ENCODE results near the gene L3MBTL1.
"Not testable (repeated sequence)": the region's sequence is repeated elsewhere in the genome, so short reads cannot be mapped to it uniquely, and the experiment has no call there.

L3MBTL1 gene

DNA sequence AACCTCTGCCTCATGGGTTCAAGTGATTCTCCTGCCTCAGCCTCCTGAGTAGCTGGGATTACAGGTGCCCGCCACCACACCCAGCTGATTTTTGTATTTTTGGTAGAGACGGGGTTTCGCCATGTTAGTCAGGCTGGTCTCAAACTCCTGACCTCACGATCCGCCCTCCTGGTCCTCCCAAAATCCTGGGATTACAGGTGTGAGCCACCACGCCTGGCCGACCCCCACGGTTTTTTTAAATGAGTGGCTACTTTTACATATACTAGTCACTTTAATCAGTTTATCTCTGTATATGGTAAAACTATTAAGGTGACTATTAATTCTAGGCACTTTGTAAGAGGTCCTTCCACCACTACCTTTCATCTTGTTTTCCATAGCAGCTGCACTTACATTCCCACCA lies 5.5 kb upstream of the L3MBTL1 start:
- DNase-seq = not testable (repeated sequence)

- no peak for DNase-seq
These were observed 1.3 kb upstream of the L3MBTL1 start for GRCh38 chr20:43506238-43506637.

- DNase-seq = no peak
These were observed 609 bp downstream of the L3MBTL1 start for GRCh38 chr20:43508106-43508505.

DNA sequence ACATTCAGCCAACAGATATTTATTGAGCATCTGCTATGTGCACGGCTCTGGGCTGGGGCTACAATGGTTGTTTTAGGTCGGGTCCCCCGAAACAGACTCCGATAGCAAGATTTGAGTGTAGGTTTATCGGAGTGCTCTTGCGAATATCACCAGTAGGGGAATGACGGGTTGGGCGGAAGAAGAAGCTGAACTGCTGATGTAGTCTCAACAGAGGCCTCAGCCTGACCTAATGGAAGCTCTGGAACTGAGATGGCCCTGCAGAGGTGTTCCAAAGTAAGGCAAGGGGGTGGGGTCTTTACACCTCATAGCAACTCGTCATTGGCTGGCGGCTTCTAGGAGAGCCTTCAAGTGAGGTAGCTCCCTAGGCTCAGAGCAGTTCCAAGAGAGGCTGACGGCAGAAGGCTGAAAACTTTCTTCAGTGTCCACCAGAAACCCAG lies 1.1 kb downstream of the L3MBTL1 start:
- no peak for DNase-seq

DNA sequence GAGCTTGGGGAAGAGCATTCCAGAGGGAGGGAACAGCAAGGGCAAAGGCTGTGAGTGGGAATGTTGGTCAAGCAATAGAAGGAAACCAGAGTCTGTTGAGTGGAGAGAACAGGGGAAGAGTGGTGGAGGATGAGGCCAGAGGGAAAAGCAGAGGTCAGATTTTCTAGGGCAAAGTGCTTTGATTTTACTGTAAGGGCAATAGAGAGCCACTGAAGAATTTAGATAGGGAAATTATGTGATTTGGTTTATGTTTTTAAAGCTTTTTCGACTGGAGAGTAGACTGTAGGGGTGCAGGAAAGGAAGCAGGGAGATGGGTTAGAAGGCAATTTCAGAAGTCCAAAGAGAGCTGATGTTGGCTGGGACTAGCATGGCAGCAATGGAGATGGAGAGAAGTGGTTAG lies 4.4 kb downstream of the L3MBTL1 start:
- no peak for DNase-seq

DNA sequence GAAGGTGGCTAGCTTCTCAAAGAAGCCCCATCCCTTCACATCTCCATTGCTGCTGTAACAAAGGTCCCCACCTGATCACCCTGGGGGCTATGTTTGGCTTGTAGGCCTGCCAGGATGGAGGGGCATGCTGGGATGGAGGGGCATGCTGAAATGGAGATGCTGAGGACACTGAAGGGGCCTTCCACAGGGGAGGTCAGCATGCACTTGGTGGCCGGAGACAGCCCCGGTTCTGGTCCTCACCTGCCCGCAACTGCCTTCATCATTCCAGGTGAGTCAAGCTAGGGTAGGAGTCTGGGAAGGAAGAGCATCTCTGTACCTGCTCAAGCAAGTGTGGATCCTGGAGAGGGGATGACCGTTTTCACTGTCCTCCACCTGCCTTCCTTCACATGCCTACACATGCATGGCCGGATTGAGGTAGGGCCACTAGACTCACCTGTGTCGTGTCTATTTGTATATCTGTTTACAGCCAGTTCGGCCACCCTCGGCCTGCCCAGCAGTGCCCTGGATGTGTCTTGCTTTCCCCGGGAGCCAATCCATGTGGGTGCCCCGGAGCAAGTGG lies 6.0 kb downstream of the L3MBTL1 start:
- DNase-seq = no peak

- DNase-seq = peak; percentile 29 to 98 (median 94)
These were observed 6.6 kb downstream of the L3MBTL1 start for GRCh38 chr20:43513931-43514647.

DNA sequence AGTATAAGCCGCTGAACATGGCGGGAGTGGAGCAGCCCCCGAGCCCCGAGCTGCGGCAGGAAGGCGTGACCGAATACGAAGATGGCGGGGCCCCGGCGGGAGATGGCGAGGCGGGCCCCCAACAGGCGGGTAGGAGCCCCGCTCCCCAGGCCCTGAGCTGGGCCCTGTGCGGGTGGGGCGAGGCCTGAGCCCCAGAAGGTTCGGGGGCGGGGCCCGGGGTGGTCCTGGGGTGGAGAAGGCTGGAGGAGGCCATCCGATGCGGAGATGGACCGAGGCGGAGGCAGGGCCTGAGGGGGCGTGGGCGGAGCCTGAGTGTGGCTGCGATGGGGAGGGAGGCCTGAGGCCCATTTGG lies 7.1 kb downstream of the L3MBTL1 start:
- DNase-seq = peak in 10 of 58 donors; percentile 15 to 54 (median 43)

- peak in 10 of 58 donors; percentile 13 to 57 (median 24) for DNase-seq
These were observed 8.1 kb downstream of the L3MBTL1 start for GRCh38 chr20:43515628-43516027.

DNA sequence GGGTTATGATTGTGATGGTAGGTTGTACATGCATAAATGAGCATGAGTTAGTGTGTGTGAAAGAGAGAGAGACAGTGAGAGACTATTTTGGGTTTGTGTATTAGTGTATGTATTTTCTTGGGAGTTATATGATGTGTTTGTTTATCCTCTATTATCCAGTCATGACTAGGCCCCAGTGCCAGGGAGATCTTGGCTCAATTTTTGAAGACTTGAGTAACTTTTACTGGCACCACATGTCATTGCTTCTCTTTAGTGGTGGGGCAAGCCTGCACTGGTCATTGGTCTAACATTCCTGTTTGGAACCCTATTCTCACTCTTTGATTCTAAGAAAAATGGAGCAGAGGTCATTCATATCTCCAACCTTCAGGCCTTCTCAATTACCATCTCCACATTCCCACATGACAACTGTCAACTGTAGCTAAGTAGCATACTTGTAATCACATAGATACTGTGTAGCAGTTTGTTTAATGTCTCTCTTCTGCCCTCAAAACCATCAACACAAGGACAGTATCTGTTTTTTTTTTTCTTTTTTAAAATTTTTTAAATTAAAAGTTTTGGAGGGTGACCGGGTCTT lies 8.8 kb downstream of the L3MBTL1 start:
- DNase-seq = no peak

- no peak for DNase-seq
These were observed 12.7 kb downstream of the L3MBTL1 start for GRCh38 chr20:43520074-43520630.

DNA sequence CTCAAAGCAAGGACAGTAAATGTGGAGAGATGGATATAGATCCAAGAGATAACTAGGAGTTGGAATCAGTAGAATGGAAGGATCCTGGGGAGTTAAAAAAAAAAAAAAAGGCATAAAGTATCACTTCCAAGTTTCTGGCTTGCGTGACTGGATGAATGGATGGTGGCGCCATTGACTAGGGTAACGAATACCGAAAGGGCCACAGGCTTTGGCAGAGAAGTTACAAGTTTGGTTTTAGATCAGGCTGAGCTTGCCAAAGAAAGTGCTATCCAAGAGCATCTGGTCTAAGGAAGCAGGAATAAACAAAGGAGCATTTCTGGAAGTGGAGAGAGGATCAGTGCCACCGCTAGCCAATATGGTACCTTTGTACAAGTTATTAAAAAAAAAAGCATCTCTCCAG lies 17.5 kb downstream of the L3MBTL1 start:
- DNase-seq = peak in 7 of 58 donors; percentile 8 to 51 (median 11)

DNA sequence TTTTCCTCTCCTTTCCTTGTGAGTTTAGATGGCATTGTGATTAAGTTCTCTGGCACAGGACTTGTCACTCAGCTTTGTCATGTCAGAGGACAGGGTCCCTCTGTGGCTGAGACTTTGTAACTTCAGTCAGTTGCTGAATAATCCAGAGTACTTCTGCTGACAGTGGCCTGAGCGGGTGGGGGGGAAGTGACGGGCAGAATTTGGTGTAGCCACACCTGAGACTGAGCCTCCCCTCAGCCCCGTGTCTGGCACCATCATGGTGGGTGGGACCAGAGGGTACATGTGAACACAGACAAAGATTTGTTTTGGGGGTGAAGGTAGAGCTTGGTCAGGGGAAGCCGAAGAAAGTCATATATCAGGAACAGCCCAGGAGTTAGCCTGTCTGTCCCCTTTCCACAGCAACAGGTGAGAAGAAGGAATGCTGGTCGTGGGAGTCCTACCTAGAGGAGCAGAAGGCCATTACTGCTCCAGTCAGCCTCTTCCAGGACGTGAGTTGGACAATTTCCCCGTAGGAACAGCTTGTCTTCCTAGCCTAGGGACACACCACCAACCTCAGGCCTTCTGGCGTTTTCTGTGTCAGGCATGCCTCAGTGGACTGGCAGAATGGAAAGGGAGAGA lies 20.9 kb downstream of the L3MBTL1 start:
- no peak for DNase-seq

DNA sequence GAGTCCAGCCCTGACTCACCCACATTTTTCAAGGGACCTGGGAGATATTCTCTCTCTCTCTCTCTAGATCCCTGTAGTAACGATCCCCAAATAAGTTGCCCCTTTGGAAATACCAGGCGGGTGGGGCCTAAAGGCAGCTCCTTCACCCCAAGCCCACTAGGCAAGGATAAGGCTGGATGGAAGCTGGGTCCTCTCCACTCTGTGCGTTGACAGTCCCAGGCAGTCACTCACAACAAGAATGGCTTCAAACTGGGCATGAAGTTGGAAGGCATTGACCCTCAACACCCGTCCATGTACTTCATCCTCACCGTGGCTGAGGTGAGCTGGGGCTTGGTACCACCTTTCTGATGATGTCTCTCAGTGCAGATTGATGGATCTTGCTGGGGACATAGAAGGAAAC lies 21.6 kb downstream of the L3MBTL1 start:
- DNase-seq = no peak

- no peak for DNase-seq
These were observed 22.1 kb downstream of the L3MBTL1 start for GRCh38 chr20:43529457-43530153.

- peak in 11 of 58 donors; percentile 3 to 59 (median 14) for DNase-seq
These were observed 23.0 kb downstream of the L3MBTL1 start for GRCh38 chr20:43530321-43531090.

GRCh38 chr20:43531091-43531443 lies 23.6 kb downstream of the L3MBTL1 start:
- DNase-seq = no peak

GRCh38 chr20:43532416-43533055 lies 25.0 kb downstream of the L3MBTL1 start:
- DNase-seq = no peak

DNA sequence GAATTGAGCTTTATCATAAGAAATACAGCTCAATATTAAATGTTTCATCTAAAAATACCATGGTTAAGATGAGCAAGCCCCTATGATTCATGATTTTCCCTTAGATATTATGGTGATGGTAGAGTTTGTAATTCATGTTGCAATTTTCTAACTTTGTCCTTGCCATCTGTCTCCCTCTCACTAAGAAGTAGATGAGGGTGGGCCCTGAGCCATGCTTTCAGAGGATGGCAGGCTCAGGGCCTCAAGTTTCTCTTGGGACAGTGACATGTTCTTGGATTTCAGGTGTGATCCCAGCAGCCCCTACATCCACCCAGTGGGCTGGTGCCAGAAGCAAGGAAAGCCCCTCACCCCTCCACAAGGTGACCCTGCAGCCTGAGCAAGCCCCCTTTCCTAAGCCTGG lies 25.6 kb downstream of the L3MBTL1 start:
- DNase-seq = peak in 1 of 58 donors; percentile 12

DNA sequence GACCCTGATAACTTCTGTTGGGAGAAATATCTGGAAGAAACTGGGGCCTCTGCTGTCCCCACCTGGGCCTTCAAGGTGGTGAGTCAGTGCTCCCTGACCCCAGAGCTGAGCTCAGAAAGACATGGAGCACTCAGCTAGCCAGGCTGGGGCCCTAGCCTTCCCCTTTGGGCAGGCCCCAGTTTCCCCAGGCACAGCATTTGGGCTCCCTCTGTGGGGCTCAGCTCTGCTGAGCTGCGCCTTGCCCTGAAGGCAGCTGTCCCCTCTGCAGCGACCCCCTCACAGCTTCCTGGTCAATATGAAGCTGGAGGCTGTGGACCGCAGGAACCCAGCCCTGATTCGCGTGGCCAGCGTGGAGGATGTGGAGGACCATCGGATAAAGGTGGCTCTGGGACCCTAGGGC lies 26.5 kb downstream of the L3MBTL1 start:
- no peak for DNase-seq

Measured in anterior cingulate cortex (tissue), 58 donors.